ENCODE results near the gene ATP13A4.

The ATP13A4 gene, protein sequence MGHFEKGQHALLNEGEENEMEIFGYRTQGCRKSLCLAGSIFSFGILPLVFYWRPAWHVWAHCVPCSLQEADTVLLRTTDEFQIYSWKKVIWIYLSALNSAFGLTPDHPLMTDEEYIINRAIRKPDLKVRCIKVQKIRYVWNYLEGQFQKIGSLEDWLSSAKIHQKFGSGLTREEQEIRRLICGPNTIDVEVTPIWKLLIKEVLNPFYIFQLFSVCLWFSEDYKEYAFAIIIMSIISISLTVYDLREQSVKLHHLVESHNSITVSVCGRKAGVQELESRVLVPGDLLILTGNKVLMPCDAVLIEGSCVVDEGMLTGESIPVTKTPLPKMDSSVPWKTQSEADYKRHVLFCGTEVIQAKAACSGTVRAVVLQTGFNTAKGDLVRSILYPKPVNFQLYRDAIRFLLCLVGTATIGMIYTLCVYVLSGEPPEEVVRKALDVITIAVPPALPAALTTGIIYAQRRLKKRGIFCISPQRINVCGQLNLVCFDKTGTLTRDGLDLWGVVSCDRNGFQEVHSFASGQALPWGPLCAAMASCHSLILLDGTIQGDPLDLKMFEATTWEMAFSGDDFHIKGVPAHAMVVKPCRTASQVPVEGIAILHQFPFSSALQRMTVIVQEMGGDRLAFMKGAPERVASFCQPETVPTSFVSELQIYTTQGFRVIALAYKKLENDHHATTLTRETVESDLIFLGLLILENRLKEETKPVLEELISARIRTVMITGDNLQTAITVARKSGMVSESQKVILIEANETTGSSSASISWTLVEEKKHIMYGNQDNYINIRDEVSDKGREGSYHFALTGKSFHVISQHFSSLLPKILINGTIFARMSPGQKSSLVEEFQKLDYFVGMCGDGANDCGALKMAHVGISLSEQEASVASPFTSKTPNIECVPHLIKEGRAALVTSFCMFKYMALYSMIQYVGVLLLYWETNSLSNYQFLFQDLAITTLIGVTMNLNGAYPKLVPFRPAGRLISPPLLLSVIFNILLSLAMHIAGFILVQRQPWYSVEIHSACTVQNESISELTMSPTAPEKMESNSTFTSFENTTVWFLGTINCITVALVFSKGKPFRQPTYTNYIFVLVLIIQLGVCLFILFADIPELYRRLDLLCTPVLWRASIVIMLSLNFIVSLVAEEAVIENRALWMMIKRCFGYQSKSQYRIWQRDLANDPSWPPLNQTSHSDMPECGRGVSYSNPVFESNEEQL

DNA sequence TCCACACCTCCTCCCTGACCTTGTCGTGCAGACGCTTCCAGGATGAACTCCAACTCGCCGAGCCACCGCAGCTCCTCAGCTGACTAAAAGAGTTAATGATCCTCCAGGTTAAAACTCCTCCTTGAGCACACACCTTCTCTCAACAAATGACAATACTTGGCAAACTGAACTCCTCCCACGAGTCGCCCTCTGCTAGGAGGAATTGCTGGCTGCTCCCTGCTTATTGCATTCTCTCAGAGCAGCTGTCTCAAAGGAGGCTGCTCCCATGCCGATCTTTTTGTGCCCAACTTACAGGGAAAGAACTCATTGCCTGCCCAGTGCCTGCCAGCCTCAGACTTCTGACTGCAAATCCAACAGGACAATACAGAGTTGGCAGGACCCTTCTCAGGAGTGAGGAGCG lies at the start of gene ATP13A4:
TSS of gene ATP13A4 (minus strand) at position 85 of the 400 bp plus-strand sequence. CDS start 96 bp downstream, outside the sequence.
- DNase-seq = no peak

DNA sequence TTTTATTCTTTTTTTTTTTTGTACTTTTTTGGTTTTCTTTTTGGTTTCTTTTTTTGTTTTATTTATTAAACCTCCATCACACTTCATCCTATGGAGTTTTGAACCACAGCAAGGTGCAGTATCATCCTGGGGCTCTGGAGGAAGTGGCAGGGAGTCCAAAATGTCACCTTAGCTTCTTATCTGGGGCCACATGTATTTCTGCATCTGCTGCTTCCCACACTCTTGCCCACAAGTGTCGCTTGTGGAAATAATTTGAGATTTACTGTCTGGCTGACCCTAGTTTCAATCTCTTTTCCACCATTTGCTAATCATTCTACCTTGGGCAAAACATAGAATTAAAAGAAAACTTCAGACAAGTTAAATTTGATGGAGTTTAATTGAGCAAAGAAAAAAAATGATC lies 44.7 kb upstream of the ATP13A4 start:
- no peak for DNase-seq

DNA sequence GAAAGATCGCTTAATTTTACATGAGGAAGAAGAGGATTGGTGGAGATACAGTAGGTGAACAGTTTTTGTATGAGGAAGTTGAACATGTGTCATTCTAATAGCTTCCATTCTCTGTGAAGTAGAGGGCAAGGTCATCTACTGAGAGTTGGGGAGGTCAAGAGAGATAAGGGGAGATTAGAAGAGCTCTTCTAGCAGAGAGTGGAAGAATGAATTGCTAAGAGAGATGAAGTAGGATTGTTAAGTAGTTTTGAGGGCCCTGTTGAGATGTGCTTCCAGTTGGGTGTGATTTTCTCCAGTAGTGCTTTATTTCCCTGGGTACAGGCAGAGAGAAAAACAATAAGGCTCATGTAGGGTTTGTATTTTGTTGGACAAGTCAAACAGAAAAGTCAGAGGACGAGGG lies 43.5 kb upstream of the ATP13A4 start:
- DNase-seq = no peak

DNA sequence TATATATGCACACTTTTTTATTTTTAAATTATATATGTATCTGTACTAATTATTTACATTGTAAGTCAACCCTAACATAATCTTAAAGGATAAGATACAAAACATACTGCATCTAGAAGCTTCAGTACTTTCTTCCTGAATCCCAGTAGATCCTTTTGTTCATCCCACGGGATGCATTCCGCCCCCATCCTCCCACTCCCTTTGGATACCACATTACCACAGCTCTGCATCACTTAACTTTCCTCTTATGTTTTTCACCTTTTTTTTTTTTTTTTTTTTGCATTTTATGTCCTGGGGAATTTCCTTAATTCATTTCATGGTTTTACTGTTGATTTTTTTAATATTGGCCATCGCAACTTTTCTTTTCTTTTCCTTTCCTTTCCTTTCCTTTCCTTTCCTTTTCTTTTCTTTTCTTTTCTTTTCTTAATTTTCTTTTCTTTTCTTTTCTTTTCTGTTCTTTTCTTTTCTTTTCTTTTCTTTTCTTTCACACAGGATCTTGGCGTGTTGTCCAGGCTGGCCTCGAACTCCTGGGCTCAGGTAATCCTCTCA lies 41.3 kb upstream of the ATP13A4 start:
- no peak for DNase-seq

DNA sequence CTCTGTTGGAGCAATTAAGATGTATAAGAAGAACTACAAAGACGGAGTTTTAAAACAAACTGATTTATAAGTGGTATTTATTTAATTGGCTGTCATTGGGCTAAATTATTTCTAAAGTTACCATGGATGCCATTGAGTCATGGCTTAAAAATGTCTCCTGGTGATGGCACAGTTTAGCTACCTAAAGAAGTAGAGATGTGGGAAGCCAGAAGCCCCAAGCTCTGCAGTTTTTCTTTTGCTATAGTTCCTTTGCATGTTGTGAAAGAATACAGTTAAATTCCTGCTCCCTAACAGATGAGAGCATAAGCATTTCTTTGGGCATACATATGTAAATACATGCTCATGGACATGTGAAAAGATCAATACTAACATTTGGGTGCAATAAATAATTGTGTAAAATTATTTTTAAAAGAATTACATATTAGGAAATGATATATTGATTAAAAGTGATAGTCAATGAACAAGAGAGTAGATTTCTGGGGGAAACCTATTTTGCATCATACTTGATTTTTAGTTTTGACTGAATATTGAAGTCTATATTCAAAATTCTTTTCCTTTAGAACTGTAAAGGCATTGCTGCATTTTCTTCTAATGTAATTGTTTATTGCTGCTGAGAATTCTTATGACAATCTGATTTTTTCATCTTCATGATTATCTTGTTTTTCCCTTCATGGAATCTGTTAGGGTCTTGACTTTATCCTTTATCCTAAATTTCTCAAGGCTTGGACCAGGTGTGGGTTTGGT lies 40.4 kb upstream of the ATP13A4 start:
- DNase-seq = no peak

DNA sequence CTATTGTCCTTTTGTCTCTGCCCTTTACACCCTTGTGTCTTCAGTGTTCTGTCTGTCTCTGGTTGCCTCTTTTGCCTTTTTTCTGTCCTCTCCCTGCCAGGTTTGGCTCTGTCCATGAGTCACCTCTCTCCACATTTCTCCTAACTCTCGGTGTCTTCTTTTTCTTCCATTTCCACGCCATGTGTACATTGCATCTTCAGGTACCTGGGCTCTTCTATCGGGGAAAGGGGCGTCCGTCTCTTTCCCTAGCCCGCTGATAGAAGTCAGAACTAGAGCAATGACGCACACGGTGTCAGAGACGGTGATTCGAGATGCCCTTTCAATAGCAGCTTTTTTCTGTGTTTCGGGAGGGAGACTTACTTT lies 39.0 kb upstream of the ATP13A4 start:
- no peak for DNase-seq

DNA sequence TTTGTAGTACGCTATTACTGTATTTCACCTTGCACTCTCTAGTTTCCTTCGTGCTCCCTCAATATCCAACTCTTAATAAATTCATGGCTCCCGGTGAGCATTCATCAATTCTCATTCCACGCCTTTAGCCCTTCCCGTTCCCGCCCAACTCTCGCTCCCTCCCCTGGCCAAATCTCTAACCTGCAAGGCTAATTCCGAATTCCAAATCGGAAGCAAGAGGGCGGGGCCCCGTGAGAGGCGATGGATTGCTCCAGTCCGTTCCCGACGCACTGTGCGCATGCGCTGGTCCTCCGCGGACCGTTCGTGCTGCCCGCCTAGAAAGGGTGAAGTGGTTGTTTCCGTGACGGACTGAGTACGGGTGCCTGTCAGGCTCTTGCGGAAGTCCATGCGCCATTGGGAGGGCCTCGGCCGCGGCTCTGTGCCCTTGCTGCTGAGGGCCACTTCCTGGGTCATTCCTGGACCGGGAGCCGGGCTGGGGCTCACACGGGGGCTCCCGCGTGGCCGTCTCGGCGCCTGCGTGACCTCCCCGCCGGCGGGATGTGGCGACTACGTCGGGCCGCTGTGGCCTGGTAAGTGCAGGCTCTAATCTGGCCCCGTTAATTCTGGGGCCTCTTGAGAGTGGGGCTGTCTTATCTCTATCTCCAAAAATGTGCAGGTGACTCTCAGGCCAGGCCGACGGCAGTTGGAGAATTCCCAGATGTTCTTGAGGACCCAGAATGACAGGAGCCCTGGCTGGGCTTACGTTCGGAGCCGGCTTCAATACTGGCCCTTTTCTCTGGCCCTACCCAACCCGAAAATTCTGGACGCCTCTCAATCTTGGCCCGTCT lies 38.4 kb upstream of the ATP13A4 start, which contains the start of gene OPA1:
TSS of gene OPA1 (plus strand) at position 368 of the 827 bp plus-strand sequence. CDS start at position 538, 170 bp downstream.
- peak; percentile 98 for DNase-seq

DNA sequence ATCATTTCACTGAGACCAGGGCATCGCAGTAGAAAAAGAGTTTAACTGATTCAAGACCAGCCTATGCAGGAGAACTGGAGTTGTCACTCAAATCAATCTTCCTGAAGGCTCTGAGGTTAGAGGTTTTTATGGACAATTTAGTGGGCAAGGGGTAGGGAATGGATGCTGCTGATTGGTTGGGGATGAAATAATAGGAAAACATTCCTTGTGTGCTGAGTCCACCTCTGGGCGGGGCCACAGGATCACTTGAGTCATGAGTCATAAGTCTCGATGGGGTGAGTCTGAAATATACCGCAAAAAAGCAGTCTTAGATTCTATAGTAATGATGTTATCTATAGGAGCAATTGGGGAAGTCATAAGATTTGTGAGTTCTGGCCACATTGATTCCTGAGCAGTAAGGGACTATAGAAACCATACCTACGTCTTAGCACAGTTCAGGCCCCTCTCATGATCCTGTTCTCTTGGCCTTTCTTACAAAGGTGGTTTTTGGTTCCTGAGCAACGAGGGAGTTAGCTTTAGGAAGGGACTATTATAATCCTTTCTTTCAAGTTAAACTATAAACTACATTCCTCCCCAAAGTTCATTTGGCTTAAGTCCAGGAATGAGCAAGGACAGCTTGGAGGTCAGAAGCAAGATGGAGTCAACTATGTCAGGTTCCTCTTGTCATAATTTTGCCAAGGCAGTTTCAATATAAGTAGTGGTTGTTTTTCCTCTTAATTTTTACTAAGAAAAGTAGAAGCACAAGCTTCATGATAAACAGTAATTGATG lies 35.6 kb upstream of the ATP13A4 start:
- DNase-seq = no peak

DNA sequence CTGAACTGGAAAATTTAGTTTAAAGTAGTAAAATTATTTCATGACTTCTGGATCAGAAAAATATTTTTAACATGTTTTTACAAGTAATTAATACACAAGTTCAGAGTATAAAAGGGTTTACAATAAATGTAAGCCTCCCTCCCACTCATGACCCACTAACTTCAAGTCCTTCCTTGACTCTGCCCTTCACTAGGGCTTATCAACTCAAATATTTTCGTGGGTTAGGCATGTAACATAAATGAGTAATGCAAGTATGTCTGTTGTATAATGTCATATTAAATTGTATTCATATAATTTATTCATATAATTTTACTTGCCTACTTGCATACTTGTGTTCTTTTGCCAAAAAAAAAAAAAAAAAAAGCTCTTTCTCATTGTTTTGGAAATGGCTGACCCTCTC lies 34.9 kb upstream of the ATP13A4 start:
- DNase-seq = no peak

DNA sequence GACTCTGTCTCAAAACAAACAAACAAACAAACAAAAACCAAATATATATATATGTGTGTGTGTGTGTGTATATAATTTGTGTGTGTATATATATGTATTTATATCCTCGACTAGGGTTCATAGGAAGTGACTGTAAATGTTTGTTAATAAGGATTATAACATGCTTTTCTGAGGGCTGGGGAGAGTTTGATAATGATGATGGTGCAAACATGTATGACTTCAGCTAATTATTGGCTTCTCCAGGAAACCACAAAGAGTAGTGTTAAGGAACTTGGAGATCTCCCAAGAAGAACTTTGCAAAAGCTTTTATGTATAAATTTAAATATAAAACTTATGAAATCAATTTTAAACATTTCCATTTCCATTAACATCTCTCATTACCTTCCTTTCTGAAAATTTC lies 34.4 kb upstream of the ATP13A4 start:
- no peak for DNase-seq

DNA sequence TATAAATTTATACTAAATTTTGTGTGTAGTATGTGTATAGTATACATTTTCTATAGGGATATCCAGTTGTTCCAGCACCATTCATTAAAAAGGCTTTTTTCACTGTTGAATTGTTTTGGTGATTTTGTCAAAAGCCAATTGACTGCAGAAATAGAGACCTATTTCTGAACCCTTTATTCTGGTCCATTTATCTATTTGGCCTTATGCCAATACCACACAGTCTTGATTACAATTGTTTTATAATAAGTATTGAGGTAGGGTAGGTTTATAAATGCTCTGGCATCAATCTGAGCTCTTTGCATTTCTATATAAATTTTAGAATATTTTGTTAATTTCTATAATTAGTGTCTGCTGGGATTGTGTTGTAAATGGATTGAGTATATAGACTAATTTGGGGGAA lies 31.8 kb upstream of the ATP13A4 start:
- DNase-seq = no peak

DNA sequence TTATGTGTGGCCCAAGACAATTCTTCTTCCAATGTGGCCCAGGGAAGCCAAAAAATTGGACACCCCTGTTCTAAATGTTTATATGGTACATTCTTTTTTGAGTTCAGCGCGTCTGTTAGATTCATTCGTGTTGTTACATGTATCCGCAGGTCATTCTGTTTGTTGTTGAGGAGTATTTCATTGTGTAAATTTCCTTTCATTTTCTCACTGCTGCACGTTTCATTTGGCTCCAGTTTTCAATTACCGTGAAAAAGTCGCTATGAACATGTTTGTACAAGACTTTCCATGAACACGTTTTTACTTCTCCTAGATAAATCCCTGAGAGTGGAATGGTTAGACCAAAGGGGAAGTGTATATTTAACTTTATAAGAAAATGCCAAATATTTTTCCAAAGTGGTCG lies 30.8 kb upstream of the ATP13A4 start:
- no peak for DNase-seq

DNA sequence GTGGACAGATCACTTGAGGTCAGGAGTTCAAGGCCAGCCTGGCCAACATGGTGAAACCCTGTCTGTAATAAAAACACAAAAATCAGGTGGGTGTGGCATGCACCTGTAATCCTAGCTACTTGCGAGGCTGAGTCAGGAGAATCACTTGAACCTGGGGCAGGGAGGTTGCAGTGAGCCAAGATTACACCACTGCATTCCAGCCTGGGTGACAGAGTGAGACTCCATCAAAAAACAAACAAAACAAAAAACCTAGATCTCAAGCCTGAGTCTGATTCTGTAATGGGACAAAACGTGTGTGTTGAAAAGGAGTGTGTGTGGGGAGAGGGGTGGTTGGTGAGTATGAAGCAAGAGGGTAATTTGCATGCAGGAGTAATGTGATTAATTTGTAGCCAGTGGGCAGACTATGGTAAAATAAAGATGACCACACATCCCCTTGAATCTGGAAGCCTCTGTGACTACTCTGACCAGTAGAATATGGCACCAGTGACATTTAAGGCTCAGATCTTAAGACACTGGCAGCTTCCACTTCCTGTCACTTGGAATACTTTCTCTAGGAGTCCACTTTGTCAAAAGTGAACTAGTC lies 19.9 kb upstream of the ATP13A4 start:
- DNase-seq = no peak

DNA sequence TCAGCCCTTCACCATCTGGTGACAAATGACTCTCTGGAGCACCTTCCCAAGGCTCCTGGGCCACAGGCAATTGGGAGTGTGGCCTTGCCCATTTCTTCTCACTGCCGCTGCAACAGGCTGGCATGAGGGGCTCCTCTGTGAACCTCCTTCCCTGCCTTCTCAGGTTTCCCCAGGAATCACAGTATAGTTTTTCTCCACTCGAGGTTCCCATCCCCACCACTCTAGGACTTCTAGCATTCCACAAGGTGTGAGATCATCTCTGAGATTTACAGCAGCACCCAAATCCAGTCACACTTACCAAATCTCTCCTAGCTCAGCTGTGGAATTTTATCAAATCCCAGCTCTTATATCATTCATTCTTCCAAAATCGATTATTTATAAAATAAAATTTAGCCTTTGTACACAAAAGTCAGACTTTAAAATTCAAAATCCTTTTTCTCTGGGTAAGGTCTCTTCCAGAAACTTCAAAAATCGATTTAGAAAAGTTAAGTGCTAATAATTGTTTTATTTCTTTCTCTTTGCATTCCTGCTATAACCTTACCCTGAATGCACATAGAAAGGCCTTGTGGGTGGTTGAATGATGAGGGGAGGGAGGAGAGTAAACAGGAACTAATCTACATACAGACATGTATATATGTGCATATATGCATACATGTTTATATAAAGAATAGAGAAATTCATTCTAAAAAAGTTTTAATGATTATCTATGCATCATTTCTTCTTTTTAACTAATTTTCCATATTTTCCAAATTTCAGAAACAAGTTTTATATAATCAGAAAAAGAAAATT lies 18.9 kb upstream of the ATP13A4 start:
- no peak for DNase-seq

DNA sequence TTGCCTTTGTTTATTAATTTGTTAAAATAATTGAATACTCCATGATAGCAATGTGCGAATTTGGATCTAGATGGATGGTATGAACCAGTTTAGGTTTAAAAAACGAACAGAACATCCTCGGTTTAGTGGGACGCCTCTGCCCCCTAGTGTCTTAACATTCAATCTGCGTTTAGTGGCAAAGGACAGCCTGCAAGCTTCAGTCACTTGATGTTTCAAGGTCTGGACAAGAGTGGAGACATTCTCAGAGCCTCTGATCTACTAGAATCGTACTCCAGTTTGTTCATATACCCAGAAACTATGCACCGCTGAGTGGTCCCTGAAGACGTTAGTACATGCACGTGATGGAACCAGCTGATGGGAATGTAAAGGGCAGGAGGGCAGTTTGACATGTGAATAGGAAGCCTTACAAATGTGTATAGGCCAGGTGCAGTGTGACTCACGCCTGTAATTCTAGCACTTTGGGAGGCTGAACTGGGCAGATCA lies 17.8 kb upstream of the ATP13A4 start:
- DNase-seq = peak; percentile 25

DNA sequence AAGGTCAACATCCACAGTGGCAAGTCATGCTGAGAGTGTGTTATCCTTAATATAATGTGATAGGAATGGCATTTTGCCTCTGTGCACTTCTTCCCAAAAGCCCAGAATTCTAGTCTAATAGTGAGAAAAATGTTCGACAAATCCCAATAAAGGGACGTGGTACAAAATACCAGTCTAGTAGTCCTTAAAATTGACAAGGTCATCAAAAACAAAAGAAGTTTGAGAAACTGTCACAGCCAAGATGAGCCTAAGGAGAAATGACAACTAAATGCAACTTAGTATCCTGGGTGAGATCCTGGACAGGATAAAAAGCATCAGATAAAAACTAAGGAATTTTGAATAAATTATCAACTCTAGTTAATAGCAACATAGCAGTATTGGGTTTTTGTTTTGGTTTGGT lies 14.4 kb upstream of the ATP13A4 start:
- DNase-seq = no peak

DNA sequence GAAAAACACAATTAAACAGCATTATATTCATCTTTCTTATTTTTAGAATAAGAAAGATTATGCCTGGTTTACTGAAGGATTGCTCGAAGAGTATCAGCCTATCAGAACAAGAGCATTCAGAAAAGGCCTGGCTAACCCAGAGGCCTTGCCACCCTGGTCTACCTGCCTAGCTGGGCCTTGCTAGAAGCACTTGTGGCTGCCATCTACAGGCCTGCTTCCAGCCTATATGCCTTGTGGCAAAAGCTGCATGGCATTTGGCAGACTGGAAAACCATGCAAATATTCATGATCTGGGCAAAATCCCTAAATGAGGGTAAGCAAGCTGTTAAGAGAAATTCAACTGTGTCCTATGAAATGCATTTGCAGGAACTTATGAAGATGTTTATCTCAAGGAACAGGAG lies 9.3 kb upstream of the ATP13A4 start:
- DNase-seq = no peak

DNA sequence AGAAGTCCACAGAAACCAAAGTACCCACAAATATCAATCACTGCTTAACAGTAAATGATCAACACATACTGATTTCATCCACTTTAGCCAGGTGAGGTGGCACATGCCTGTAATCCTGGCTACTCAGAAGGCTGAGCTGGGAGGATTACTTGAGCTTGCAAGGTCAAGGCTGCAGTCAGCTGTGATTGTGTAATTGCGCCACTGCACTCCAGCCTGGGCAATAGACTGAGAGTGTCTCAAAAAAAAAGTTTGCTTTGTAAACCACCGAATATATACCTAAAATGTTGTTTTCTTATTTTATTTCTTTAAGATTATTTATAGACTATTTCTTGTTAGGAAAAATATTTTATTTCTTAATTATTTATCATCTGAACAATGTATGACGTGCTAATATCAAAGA lies 8.7 kb upstream of the ATP13A4 start:
- DNase-seq = no peak

DNA sequence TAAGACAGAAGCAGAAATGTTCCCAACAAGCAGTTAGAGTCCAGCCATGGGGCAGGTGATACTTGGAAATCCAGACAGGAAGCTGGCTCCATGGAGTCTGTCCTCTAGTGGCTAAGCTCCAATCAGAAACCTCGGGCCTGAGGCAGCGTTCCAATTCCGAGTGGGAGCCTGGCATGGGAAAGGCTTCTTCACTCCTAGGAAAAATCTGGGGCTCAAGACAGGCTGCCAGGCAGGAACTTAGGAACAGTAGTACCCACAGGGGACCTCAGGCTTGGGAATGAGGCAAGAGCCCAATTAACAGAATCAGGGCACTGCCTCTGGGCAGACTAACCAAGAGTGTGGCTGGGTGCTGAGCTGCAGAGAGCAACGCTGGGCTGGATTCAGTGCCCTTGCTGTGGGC lies 6.2 kb upstream of the ATP13A4 start:
- no peak for DNase-seq

Measured in NCI-H510A (cell line).